GM20000 (cell line): ENCODE data around the gene HSD17B11.

Experiments
- DNase-seq: peaks from one replicate; pipeline ENCODE4 v3.0.0; 2012; ENCODE audit warnings: low spot score
- CTCF ChIP-seq: IDR thresholded peaks from 2 replicates; pipeline ENCODE4 v1.5.1; 2012; ENCODE audit warnings: mild to moderate bottlenecking, control low read depth; ENCODE audit errors: extremely low read depth, missing control alignments

Gene HSD17B11

GRCh38 chr4:87286970-87287369, 104.0 kb downstream of the HSD17B11 start:
- no peak for TF ChIP-seq CTCF
- DNase-seq: no peak
